ENCODE measurements around the gene FYN.

GRCh38 chr6:111748231-111748647 lies 125.0 kb downstream of the FYN start:
- TF ChIP-seq POLR2A (IDR thresholded peaks at IDR 0.05; ENCODE audit: extremely low read depth, insufficient read length) (no peak), CTCF (IDR thresholded peaks at IDR 0.05; ENCODE audit: low read depth, low read length) (no peak), MYC (IDR thresholded peaks at IDR 0.05; ENCODE audit: low read depth, low read length) (no peak), MAX (IDR thresholded peaks at IDR 0.05; ENCODE audit: low read depth, low read length) (no peak)
